Dedifferentiated amniotic fluid mesenchymal stem cell (primary cell): Measurements from ENCODE around the gene LBP.
A peak's percentile ranks its signal among the peaks of the same experiment; 100 is the strongest.
"Not testable (repeated sequence)": the region's sequence is repeated elsewhere in the genome, so short reads cannot be mapped to it uniquely, and the experiment has no call there.

Experiments used
- DNase-seq: peaks from one replicate; pipeline ENCODE4 v3.0.0-alpha.2; 2016; ENCODE audit errors: extremely low spot score

The LBP gene

GRCh38 chr20:38395751-38396395 lies 49.6 kb downstream of the LBP start:
- not testable (repeated sequence) for DNase-seq

- no peak for DNase-seq
Measured at GRCh38 chr20:38402089-38402488, 55.8 kb downstream of the LBP start.

GRCh38 chr20:38402816-38403215 lies 56.5 kb downstream of the LBP start:
- no peak for DNase-seq

- no peak for DNase-seq
Measured at GRCh38 chr20:38404016-38404415, 57.7 kb downstream of the LBP start.

GRCh38 chr20:38405132-38405531 lies 58.9 kb downstream of the LBP start:
- no peak for DNase-seq

GRCh38 chr20:38406476-38406875 lies 60.2 kb downstream of the LBP start:
- DNase-seq = no peak

GRCh38 chr20:38407321-38407720 lies 61.0 kb downstream of the LBP start:
- DNase-seq = no peak

- DNase-seq = not testable (repeated sequence)
Measured at GRCh38 chr20:38407822-38408221, 61.5 kb downstream of the LBP start.

- DNase-seq = no peak
Measured at GRCh38 chr20:38412877-38413577, 66.7 kb downstream of the LBP start.

GRCh38 chr20:38414769-38415450 lies 68.6 kb downstream of the LBP start:
- DNase-seq = no peak

- no peak for DNase-seq
Measured at GRCh38 chr20:38418509-38419204, 72.4 kb downstream of the LBP start.

- no peak for DNase-seq
Measured at GRCh38 chr20:38420388-38421085, 74.3 kb downstream of the LBP start.

GRCh38 chr20:38421915-38422314 lies 75.6 kb downstream of the LBP start:
- no peak for DNase-seq

GRCh38 chr20:38423541-38423940 lies 77.3 kb downstream of the LBP start:
- no peak for DNase-seq

- no peak for DNase-seq
Measured at GRCh38 chr20:38424401-38424800, 78.1 kb downstream of the LBP start.

- peak; percentile 86 for DNase-seq
Measured at GRCh38 chr20:38426006-38426897, 80.0 kb downstream of the LBP start.
